CMK (cell line): ENCODE data around the gene BRDT.
"Not testable (repeated sequence)": the region's sequence is repeated elsewhere in the genome, so short reads cannot be mapped to it uniquely, and the experiment has no call there.

Experiments used
- DNase-seq: peaks from one replicate; pipeline ENCODE4 v3.0.0-alpha.2; 2010; ENCODE audit warnings: low read depth

The BRDT gene

DNA sequence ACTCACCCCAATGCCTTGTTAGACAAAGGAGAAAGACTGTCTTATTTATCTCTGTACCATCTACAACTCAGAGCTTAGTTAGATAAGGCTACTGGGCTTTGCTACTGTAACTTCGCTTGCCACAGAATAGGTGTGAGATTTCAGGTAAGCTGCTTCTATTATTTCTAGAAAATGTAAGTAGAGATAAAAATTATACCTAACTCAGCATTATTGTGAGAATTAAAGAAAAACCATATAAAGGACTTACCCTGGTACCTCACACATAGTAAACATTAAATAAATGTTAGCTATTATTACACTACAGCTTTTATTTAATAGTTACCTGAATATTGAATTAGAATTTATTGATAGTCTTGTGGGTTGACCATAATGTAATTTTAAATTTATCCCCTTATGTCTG, 44.1 kb downstream of the BRDT start:
- no peak for DNase-seq

DNA sequence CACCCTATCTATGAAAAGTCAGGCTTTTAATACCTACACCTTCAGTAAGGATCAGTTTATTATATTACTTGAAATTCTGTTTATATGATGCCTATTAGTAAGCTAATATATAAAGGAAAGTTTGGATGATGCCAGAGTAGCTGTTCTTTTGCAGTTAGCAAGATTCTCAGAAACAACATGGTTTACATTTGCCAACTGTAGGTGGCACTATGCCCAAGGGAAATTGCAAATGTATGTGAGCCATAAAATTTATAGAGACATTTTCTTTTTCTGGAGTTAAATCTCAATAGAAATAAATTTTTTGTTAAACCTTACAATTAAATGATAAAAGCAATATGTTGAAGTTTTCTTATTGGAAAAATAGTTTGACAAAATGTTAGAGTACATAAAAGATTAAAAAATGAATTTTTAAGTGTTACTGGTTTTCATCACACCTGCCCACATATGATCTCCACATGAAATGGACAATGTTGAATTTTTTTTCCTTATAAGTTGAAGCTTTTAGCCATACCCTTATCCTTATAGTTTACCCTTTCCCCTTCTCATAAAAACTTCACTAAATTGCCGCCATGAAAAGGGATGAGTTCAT, 48.5 kb downstream of the BRDT start:
- DNase-seq = no peak

DNA sequence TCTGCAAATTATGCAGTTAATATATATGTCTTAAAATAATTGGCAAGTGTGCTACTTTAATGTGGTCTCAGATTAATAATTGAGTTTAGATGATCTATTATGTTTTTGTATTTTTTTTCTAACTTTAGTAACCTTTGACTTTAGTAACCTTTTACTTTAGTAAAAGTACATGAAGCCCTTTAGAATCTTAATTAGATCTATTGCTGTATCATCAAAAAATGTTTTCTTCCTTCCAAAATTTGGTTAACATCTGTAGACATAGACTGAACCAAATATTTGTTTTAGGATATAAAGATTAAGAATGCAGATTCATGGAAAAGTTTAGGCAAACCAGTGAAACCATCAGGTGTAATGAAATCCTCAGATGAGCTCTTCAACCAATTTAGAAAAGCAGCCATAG, 54.9 kb downstream of the BRDT start:
- no peak for DNase-seq

DNA sequence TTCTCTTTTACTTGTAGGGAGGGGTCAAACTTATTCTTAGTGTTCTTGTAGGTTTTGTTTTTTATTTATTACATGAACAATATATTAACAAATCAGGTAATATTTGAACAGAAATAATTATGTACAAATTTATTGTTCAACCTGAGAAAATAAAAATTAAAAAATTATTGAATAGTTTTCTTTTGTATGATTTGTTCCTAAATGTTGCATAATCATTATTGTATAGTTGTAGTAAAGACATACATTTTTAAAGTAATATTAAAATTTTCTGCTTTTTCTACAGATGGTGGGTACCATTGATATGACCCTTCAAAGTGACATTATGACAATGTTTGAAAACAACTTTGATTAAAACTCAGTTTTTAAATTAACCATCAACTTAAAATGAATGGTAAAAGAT, 64.7 kb downstream of the BRDT start:
- no peak for DNase-seq

DNA sequence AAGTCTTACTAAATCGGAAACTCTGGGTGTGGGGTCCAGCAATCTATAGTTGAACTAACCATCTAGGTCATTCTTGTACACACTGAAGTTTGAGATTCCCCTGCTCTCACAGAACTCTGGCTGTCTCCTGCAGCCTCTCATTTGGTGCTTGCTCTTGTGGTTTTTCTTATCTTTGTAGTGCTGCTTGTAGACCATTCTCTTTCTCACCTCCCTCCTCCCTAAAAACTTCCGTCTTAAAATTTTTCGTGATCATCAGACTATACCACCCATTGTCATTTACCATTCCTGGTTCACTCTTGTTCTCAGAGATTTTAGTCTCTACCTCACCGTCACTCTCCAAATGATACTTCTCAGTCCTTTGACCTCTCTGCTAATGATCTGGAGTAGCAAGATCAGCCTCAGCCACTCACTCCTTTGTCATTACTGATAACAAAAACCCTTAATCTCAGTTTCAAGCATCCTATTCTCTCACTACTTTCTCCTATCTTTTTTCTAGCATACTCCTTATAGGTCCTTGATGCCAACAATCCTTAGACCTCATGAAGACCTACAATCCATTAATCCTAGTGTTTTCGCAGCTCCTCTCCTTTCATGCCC, 67.6 kb downstream of the BRDT start:
- DNase-seq = peak; percentile 17

DNA sequence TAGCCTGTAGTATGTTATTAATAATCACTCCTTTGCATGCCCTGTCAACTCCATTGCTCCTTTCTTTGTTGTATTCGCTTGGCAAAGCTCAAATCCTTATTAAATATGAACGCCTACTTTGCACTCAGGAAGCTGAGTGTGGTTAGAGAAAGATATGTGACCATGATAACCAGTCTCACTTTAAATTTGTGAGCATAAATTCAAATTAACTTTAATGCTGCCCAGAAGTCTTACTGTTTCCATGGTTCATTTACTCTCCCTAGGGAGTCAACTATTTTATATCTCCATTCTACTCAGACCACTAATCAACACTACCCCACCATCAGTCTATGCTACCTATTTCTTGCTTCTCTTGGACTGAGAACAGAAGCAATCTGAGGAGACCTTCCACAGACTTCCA, 68.5 kb downstream of the BRDT start:
- DNase-seq = no peak

DNA sequence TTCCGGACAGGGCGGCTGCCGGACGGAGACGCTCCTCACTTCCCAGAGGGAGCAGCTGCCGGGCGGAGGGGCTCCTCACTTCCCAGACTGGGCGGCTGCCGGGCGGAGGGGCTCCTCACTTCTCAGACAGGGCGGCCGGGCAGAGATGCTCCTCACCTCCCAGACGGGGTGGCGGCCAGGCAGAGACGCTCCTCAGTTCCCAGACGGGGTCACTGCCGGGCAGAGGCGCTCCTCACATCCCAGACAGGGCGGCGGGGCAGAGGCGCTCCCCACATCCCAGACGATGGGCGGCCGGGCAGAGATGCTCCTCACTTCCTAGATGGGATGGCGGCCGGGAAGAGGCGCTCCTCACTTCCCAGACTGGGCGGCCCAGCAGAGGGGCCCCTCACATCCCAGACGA, 76.8 kb downstream of the BRDT start:
- not testable (repeated sequence) for DNase-seq

DNA sequence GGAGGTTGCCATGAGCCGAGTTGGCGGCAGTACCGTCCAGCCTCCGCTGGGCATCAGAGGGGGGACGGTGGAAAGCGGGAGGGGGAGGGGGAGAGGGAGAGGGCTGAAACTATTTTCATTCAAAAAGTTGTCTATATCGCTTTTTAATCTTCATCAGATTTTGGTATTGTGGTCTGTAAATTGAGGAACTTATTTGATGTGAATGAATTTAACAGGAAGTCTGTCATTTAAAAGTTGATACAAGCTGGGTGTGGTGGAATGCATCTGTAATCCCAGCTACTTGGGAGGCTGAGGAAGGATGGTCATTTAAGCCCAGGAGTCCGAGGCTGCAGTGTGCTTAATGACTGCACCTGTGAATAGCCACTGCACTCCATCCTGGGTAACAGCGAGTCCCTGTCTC, 77.6 kb downstream of the BRDT start:
- DNase-seq = no peak

DNA sequence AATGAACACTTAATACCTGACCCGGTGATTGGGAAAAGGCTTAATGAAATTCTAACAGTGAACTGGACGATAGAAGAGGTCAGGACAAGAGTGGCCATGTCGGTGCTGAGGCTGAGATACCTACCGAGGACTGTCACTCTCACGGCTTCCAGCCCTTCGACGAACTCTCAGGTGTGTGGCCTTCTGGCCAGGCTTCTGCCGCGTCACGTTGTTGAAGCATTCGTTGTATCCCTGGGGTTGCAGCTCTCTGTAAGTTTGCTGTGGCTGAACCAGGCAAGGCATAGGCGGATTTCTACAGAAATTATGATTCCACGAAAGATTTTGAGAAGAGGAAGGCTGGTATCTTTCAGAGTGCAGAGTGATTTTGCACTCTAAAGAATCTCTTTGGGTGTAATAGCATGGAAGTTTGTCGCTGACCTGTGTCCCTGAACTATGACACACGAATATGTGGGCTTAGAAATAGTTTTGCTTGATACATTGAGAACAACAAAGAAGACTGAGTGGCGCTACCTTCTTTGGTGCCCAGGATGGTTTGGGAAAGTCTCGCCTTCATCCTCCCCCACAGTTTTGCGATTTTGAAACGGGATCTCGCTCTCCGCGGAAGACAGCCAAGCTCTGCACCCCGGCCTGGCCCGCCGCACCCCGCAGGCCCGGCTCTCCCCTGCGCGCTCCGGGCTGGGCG, 80.2 kb downstream of the BRDT start:
- DNase-seq = no peak

DNA sequence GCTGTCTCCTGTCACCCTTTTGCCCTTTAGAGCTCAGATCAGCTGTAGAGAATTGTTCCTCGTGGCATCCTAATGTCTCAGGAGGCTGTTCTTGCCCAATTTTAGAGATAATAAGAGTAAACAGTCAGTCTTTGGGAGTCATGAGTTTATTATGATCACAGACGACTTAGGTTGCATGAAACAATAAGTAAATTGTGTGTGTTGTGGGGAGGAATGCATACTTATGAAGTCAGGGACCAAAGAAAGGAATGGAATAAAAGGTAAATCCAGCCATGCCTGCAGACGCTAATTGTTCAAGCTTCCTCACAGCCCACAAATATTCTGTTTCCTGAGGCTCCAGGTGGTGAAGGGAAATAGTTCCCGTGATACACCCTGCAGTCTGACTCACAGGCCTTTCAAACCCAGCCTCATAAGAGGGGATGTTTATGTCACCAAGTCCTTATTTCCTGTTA, 81.5 kb downstream of the BRDT start:
- DNase-seq = no peak

DNA sequence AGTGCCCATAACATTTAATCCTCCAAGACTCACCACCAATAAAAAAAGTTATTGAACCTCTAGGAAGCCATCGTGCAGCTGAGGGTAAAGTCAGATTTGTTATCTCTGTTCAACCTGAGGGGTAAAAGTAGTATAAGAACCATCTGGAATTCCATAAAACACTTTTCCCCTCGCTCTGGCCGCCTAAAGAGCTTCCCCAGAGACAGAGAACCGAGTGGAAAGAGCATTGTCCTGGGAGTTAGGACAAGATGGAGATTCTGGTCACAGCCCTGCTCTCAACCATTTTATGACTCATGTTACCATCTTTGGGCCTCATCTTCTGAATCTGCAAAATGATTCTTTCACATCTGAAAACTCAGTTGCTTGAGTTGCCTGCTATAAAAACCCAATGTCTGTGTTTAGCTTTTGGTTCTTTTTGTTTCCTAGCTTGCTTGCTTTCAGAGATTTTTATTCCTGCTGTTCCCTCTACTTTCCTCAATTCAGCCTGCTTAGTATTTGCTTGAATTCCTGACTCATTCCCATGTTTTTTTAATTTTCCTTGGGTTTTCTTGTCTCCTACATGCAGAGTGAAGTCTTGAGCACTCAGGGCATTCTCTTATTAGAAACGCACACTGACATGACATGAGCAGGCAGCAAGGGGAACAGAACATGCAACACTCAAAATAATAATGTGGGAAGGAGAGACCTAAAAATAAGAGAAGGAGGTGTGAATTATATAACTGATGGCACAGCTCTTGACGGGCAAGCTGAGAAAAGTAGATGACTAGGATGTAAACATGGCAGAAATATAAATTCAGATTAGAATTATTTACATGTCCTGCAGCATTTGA, 82.3 kb downstream of the BRDT start:
- no peak for DNase-seq

DNA sequence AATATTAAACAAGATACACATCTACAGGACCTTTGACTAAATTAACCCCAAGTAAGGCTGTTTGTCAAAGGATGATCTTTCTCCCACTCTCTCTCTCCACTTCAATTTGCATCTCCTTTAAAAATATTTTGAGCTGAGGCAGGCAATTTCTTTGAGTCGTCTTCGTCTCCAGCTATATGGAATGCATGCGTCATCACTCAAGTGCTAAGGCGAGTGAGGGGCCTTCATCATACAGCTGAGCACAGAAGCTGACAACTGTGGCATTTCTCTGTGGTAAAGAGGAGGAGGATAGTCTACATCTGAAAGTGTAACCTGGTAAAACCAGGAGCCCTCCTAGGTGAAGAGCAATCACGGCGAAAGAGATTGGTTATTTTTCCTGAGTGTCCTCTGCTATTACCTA, 88.2 kb downstream of the BRDT start:
- no peak for DNase-seq

DNA sequence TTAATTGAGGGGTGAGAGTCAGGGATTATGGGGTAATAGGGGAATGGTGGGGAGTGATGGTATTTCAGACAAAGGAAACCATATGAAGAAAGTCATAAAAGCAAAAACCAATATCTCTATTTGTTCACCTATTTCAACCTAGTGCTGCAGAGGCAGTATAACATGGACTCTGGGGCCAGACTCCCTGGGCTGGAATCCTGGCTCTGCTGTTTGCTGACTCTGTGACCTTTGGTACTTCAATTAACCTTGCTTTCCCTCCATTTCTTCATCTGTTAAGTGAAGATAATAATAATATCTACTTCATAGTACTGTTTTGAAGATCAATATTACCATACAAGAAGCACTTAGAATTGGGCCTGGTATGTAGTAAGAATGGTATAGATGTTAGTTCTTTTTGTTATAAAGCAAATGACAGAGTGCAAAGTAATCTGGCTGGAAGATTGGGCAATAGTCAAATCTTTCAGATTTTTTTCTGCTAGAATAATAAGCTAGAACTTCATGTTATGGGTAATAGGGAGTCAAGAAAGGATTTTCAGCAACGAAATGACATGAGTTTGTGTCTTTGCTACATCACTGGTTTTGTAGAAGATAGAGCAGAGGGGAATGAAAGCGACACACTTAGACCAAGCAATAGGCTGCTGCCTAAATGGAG, 89.6 kb downstream of the BRDT start:
- DNase-seq = no peak

DNA sequence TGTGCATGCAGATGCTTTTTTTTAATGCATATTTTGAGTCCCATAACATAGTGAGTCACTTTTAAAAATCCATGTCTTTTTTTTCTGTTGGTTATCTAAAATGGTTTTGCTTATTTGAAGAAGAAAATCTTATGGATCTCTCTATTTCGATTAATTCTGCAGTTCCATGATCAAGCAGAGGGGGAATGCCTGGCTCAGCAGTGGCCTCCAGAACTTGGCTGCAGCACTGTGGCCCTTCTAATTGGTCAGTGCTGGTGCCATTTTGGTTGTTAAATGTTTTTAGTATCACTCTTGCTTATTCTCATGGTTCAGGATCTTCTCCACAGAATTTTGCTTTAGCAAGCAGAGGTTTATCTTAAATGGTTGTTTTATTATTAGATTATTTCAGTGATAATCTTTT, 91.8 kb downstream of the BRDT start:
- DNase-seq = no peak

DNA sequence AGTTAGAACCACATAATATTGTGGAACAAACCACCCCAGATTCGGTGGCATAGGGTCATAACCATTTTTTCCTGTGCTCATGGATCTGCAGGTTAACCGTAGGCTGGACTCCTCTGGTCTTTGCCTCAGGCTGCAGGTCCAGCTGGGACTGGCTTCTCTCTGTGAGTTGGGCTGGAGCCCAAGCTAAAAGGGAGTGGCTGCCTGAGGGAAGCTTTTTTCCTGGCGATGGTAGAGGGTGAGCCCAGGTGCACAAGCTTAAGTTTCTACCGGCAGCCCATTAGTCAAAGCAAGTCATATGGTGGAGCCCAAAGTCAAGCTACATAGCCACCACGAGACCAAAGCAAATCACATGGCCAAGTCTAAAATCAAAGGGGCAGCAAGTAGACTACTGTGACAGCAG, 94.4 kb downstream of the BRDT start:
- DNase-seq = no peak

DNA sequence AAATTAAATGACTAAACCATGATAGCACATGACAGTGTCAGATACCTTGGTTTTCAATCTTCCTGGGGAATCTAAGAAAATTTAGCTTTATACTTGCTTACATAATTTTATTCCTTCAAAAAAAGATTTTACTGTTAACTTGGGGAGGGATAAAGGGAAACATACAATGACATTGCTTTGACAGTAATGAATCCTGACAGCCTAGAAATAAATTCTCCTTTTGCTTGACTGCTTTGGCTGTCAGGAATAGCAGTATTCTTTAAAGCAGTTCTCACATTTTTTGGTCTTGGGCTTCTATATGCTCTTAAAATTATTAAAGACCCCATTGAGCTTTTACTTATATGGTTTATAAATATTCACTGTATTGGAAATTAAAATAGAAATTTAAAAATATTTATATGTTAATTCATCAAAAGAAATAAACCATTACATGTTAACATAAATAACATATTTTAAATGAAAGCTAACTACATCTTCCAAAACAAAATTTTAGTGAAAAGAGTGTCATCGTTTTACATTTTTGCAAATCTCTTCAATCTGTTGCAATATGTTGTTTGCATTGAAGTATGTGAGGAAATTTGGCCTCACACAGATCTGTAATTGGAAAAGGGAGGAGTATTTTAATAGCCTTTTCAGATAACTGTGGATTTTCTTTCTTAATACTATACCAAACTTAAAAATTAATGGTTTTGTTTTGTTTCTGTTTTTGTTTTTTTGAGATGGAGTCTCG, 96.7 kb downstream of the BRDT start:
- no peak for DNase-seq

DNA sequence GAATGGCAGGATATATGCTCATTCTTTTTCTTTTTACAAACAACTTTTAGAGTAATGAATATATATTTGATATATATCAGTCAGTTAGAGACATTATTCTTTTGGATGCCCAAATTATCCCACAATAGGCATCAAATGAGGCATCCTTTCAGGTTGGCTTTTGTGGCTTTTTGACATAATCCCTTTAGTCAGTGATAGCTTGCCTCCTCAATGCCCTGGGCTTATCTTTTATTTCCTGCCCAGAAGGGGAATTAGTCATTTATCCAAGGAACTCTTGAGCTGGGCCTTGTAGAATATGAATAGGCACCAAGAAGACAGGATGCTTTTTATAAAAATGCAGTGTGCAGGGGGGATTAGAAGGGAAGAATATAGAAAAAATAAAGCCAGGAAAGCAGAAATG, 102.7 kb downstream of the BRDT start:
- no peak for DNase-seq
